Endodermal cell (in vitro differentiated cells): ENCODE results near the gene BBOX1. TPM values are rescaled to one million over a fixed set of nuclear protein-coding genes. Genes with fewer than 3 reads are reported as not detected.

Experiments
- DNase-seq: peaks from one replicate; pipeline ENCODE4 v3.0.0-alpha.2; 2017
- H3K27ac ChIP-seq: 2 replicates; pipeline ENCODE4 v1.5.1; 2013; ENCODE audit warnings: mild to moderate bottlenecking, low read depth, low read length, moderate library complexity
- H3K27me3 ChIP-seq: 2 replicates; pipeline ENCODE4 v1.6.1; 2013; ENCODE audit warnings: mild to moderate bottlenecking, low read length, moderate library complexity; ENCODE audit not compliant: insufficient read depth, control insufficient read depth, poor library complexity, severe bottlenecking
- H3K36me3 ChIP-seq: 2 replicates; pipeline ENCODE4 v1.7.0; 2013; ENCODE audit warnings: mild to moderate bottlenecking, low read length, moderate library complexity; ENCODE audit not compliant: control insufficient read depth, insufficient read depth
- H3K4me1 ChIP-seq: one replicate; pipeline ENCODE4 v1.7.0; 2013; ENCODE audit warnings: low read length; ENCODE audit not compliant: control insufficient read depth, insufficient read depth
- H3K4me3 ChIP-seq: 2 replicates; pipeline ENCODE4 v1.5.1; 2013; ENCODE audit warnings: mild to moderate bottlenecking, low read length, moderate library complexity
- H3K9ac ChIP-seq: 2 replicates; pipeline ENCODE4 v1.6.1; 2013; ENCODE audit warnings: mild to moderate bottlenecking, low read length, moderate library complexity; ENCODE audit not compliant: poor library complexity, severe bottlenecking; ENCODE audit errors: extremely low read depth
- H3K9me3 ChIP-seq: 2 replicates; pipeline ENCODE4 v1.6.1; 2013; ENCODE audit warnings: mild to moderate bottlenecking, low read length, moderate library complexity; ENCODE audit not compliant: control insufficient read depth
- H3K27ac Mint-ChIP-seq: 2 replicates; pipeline ENCODE4 v1.8.0; 2020; ENCODE audit warnings: mixed read lengths
- H3K27me3 Mint-ChIP-seq: 2 replicates; pipeline ENCODE4 v1.8.0; 2021; ENCODE audit warnings: mild to moderate bottlenecking, mixed read lengths; ENCODE audit not compliant: insufficient read depth
- H3K36me3 Mint-ChIP-seq: 2 replicates; pipeline ENCODE4 v1.8.0; 2020; ENCODE audit warnings: low read depth, mixed read lengths
- H3K4me1 Mint-ChIP-seq: 2 replicates; pipeline ENCODE4 v1.8.0; 2020; ENCODE audit warnings: mixed read lengths
- H3K4me3 Mint-ChIP-seq: 2 replicates; pipeline ENCODE4 v1.8.0; 2020; ENCODE audit warnings: mild to moderate bottlenecking, moderate library complexity, mixed read lengths
- H3K9me3 Mint-ChIP-seq: 2 replicates; pipeline ENCODE4 v1.8.0; 2020; ENCODE audit warnings: mild to moderate bottlenecking, mixed read lengths
- WGBS, 2 experiments: methylation state at CpG; one replicate each; pipeline versions ENCODE4 v1.1.5 to v1.1.7; 2013; ENCODE audit warnings: missing lambda C conversion rate in 2 of 2, mixed read lengths in 1 of 2; ENCODE audit not compliant: insufficient coverage in 1 of 2, insufficient read length in 1 of 2; 5-methylcytosine and 5-hydroxymethylcytosine counted together
- total RNA-seq, 2 donors: library from RNA; stranded (reverse); fragmentation: NEBNext Ultra II Directional in 1 of 2; extraction: Animal tissue kit (Norgen Biotek cat#: 25700) in 1 of 2; gene quantifications; 2 replicates in 1 of 2; 3 replicates in 1 of 2; pipeline ENCODE4 v1.2.1, GENCODE V29; 2021
- TF ChIP-seq, protein P1 (sequence below): fragments of 200-600 bp; sonication (generic); conservative IDR thresholded peaks from 2 replicates; pipeline ENCODE4 v1.5.0; 2021; ENCODE audit warnings: antibody characterized with exemption, mild to moderate bottlenecking

The BBOX1 gene
- total RNA-seq, 2 donors from 2014 or later = not detected

DNA sequence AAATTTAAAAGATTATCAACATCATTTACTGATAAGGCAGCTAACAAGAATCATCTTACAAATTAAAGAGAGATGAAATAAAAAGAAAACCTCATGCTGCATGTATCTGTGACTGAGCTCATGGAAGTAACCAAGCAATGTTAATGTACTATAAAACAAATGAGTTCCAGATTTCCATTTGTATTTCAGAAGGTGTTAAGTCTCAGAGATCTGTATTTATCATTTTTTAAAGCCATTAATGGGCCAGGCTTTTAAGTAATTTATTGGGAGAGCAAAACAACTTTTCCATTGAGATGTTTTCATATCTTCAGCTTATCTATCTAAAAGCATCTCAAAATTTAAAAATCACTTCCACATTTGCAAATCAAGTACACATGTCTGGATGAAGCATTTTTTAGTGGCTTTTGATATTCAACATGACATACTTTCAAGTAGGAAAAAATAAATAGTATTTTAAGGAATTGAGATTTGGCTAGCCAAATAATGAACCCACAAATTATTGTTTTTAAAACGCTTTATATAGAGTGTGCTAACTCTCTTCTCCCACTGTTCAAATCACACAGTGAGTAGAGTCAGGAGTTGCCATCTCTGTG lies 17.9 kb upstream of the BBOX1 start:
- H3K9me3 ChIP-seq = no peaks in the 10 kb centered on the region
- no peak overlapping the region for H3K9ac ChIP-seq
- Mint-ChIP-seq H3K36me3 (no peaks in the 10 kb centered on the region), H3K9me3 (no peaks in the 10 kb centered on the region), H3K27me3 (peaks cover 2% of the 10 kb centered on the region), H3K4me1 (no peaks in the 10 kb centered on the region), H3K4me3 (no peak overlapping the region), H3K27ac (no peak overlapping the region)
- H3K27ac ChIP-seq = no peak overlapping the region
- H3K36me3 ChIP-seq = no peaks in the 10 kb centered on the region
- 75 to 100% methylated on average over 1 of the region's 1 CpG for WGBS, 2 experiments
- H3K4me3 ChIP-seq = no peak overlapping the region
- DNase-seq = no peak
- H3K27me3 ChIP-seq = no peaks in the 10 kb centered on the region
- H3K4me1 ChIP-seq = no peaks in the 10 kb centered on the region
- TF ChIP-seq, protein P1, sequence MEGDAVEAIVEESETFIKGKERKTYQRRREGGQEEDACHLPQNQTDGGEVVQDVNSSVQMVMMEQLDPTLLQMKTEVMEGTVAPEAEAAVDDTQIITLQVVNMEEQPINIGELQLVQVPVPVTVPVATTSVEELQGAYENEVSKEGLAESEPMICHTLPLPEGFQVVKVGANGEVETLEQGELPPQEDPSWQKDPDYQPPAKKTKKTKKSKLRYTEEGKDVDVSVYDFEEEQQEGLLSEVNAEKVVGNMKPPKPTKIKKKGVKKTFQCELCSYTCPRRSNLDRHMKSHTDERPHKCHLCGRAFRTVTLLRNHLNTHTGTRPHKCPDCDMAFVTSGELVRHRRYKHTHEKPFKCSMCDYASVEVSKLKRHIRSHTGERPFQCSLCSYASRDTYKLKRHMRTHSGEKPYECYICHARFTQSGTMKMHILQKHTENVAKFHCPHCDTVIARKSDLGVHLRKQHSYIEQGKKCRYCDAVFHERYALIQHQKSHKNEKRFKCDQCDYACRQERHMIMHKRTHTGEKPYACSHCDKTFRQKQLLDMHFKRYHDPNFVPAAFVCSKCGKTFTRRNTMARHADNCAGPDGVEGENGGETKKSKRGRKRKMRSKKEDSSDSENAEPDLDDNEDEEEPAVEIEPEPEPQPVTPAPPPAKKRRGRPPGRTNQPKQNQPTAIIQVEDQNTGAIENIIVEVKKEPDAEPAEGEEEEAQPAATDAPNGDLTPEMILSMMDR = no peak

DNA sequence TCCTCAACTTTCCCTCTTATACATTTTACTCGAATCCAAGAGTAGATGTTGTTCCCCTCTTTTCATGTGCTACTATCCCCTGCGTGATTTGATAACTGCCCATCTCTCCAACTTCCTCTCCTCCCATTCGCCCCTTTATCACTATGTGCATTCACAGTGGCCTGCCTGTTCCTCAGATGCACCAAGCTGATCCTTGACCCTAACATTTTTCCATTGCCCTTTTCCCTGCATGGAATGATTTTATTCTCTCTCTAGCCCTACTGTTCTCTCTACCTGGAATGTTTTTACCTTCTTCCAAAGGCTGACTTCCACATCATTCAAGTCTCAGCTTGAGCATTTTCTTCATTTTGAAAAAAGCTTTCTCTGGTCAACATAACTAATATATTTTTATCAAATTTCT lies 15.8 kb upstream of the BBOX1 start:
- H3K9ac ChIP-seq = no peak overlapping the region
- Mint-ChIP-seq H3K4me3 (no peak overlapping the region), H3K9me3 (no peaks in the 10 kb centered on the region), H3K36me3 (no peaks in the 10 kb centered on the region), H3K27me3 (peaks cover 2% of the 10 kb centered on the region), H3K4me1 (no peaks in the 10 kb centered on the region), H3K27ac (no peak overlapping the region)
- WGBS, 2 experiments = 85 to 96% methylated on average over 3 of the region's 3 CpGs
- no peaks in the 10 kb centered on the region for H3K9me3 ChIP-seq
- DNase-seq = no peak
- no peaks in the 10 kb centered on the region for H3K36me3 ChIP-seq
- TF ChIP-seq, protein P1 = no peak
- H3K27me3 ChIP-seq = no peaks in the 10 kb centered on the region
- no peaks in the 10 kb centered on the region for H3K4me1 ChIP-seq
- H3K4me3 ChIP-seq = no peak overlapping the region
- H3K27ac ChIP-seq = no peak overlapping the region

DNA sequence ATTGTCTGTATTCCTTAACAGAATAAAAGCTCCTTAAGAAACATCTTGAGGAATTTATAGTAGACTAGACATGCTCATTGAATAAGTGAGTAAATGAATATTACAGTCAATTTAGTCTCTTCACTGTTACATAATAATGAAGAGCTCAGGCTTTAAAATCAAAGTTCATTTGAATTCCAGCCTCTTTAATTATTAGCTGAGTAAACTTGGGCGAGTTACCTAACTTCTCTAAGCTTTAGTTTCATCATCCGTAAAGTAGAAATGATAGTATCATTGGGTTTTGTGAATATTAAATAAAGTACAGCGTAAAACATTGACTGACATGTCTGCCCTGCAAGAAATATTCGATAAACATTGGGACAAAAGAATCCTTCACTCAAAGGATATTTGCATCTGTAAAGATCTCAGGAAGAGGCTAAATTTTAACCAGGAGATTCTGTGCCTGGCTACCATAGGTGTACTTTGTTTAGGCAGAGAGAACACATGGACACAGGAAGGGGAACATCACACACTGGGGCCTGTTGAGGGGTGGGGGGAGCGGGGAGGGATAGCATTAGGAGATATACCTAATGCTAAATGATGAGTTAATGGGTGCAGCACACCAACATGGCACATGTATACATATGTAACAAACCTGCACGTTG lies 15.2 kb upstream of the BBOX1 start:
- no peak overlapping the region for H3K4me3 Mint-ChIP-seq
- TF ChIP-seq, protein P1 = no peak
- Histone ChIP-seq H3K9me3 (no peaks in the 10 kb centered on the region), H3K36me3 (no peaks in the 10 kb centered on the region), H3K4me3 (no peak overlapping the region), H3K4me1 (no peaks in the 10 kb centered on the region), H3K9ac (no peak overlapping the region), H3K27me3 (no peaks in the 10 kb centered on the region), H3K27ac (no peak overlapping the region)
- no peak for DNase-seq
- H3K36me3 Mint-ChIP-seq = no peaks in the 10 kb centered on the region
- 92 to 100% methylated on average over 2 to 4 of the region's 6 CpGs for WGBS, 2 experiments
- H3K9me3 Mint-ChIP-seq = no peaks in the 10 kb centered on the region
- no peaks in the 10 kb centered on the region for H3K27me3 Mint-ChIP-seq
- no peak overlapping the region for H3K27ac Mint-ChIP-seq
- no peaks in the 10 kb centered on the region for H3K4me1 Mint-ChIP-seq
